Ovary (tissue), 3 donors: ENCODE data around the gene LIMA1.

Source experiments
- POLR2A ChIP-seq: fragments of 450-650 bp; IDR thresholded peaks from one replicate; pipeline ENCODE4 v1.6.1; 2017; ENCODE audit warnings: antibody characterized with exemption, mild to moderate bottlenecking, moderate library complexity
- TF ChIP-seq, protein P1 (sequence below), 3 donors: fragments of 450-650 bp in 2 of 3; fragments of 200-600 bp in 1 of 3; IDR thresholded peaks; one replicate each; pipeline versions ENCODE4 v1.5.1 to v1.8.0; 2016 to 2022; ENCODE audit warnings: antibody characterized with exemption in 3 of 3, mild to moderate bottlenecking in 1 of 3
- donor health status: DM: no; HTN: no; CAD: no.

- TF ChIP-seq, protein P1, sequence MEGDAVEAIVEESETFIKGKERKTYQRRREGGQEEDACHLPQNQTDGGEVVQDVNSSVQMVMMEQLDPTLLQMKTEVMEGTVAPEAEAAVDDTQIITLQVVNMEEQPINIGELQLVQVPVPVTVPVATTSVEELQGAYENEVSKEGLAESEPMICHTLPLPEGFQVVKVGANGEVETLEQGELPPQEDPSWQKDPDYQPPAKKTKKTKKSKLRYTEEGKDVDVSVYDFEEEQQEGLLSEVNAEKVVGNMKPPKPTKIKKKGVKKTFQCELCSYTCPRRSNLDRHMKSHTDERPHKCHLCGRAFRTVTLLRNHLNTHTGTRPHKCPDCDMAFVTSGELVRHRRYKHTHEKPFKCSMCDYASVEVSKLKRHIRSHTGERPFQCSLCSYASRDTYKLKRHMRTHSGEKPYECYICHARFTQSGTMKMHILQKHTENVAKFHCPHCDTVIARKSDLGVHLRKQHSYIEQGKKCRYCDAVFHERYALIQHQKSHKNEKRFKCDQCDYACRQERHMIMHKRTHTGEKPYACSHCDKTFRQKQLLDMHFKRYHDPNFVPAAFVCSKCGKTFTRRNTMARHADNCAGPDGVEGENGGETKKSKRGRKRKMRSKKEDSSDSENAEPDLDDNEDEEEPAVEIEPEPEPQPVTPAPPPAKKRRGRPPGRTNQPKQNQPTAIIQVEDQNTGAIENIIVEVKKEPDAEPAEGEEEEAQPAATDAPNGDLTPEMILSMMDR (IDR thresholded peaks at IDR 0.05): no peak
- no peak for TF ChIP-seq POLR2A
Observed at GRCh38 chr12:50331745-50332144, 48.4 kb upstream of the LIMA1 start.
